GM23248 (cell line): ENCODE measurements around the gene GPRIN1. TPM values are rescaled to one million over a fixed set of nuclear protein-coding genes. Genes with fewer than 3 reads are reported as not detected.

Experiments
- DNase-seq: peaks from one replicate; pipeline ENCODE4 v3.0.0-alpha.2; 2015
- H2AFZ ChIP-seq: fragments of 200-600 bp; sonication (generic); 2 replicates; pipeline ENCODE4 v1.6.1; 2016; ENCODE audit warnings: antibody characterized with exemption
- H3F3A ChIP-seq: fragments of 200-600 bp; sonication (generic); 2 replicates; pipeline ENCODE4 v1.6.1; 2016; ENCODE audit warnings: mild to moderate bottlenecking, antibody characterized with exemption, mixed run types; ENCODE audit not compliant: insufficient read depth
- H3K27ac ChIP-seq: fragments of 200-600 bp; sonication (generic); 2 replicates; pipeline ENCODE4 v1.5.1; 2016; ENCODE audit warnings: mild to moderate bottlenecking
- H3K27me3 ChIP-seq: fragments of 200-600 bp; sonication (generic); replicated peaks from 2 replicates; pipeline ENCODE4 v1.6.1; 2016; ENCODE audit warnings: mild to moderate bottlenecking; ENCODE audit not compliant: insufficient read depth
- H3K36me3 ChIP-seq: fragments of 200-600 bp; sonication (generic); 2 replicates; pipeline ENCODE4 v1.6.1; 2016; ENCODE audit warnings: low read depth, mild to moderate bottlenecking
- H3K4me1 ChIP-seq: fragments of 200-600 bp; sonication (generic); 2 replicates; pipeline ENCODE4 v1.6.1; 2016; ENCODE audit warnings: mild to moderate bottlenecking; ENCODE audit not compliant: insufficient read depth
- H3K4me2 ChIP-seq: fragments of 200-600 bp; sonication (generic); one replicate; pipeline ENCODE4 v1.6.1; 2016; ENCODE audit warnings: mild to moderate bottlenecking; ENCODE audit not compliant: unreplicated experiment
- H3K4me3 ChIP-seq: fragments of 200-600 bp; sonication (generic); 2 replicates; pipeline ENCODE4 v1.5.1; 2016; ENCODE audit warnings: mild to moderate bottlenecking
- H3K79me2 ChIP-seq: fragments of 200-600 bp; sonication (generic); 2 replicates; pipeline ENCODE4 v1.6.1; 2016; ENCODE audit warnings: mild to moderate bottlenecking; ENCODE audit not compliant: insufficient read depth
- H3K9ac ChIP-seq: fragments of 200-600 bp; sonication (generic); 2 replicates; pipeline ENCODE4 v1.6.1; 2016; ENCODE audit warnings: mild to moderate bottlenecking
- H3K9me2 ChIP-seq: fragments of 200-600 bp; sonication (generic); 2 replicates; pipeline ENCODE4 v1.6.1; 2016; ENCODE audit warnings: mixed run types, mild to moderate bottlenecking, moderate library complexity; ENCODE audit not compliant: insufficient read depth
- H3K9me3 ChIP-seq: fragments of 200-600 bp; sonication (generic); one replicate; pipeline ENCODE4 v1.6.1; 2017; ENCODE audit warnings: low read depth
- H4K20me1 ChIP-seq: fragments of 200-600 bp; sonication (generic); 2 replicates; pipeline ENCODE4 v1.6.0; 2016; ENCODE audit not compliant: insufficient read depth
- EZH2 ChIP-seq: fragments of 200-600 bp; sonication (generic); IDR thresholded peaks from 2 replicates; pipeline ENCODE4 v1.6.1; 2018; ENCODE audit warnings: antibody characterized with exemption, mild to moderate bottlenecking; ENCODE audit not compliant: insufficient read depth, poor library complexity, severe bottlenecking
- EZH2phosphoT487 ChIP-seq: fragments of 200-600 bp; sonication (generic); IDR thresholded peaks from 2 replicates; pipeline ENCODE4 v1.6.1; 2018; ENCODE audit warnings: antibody characterized with exemption, moderate library complexity, mild to moderate bottlenecking, low read depth; ENCODE audit not compliant: insufficient read depth
- WGBS, 2 experiments: methylation state at CpG; one replicate each; pipeline ENCODE4 v1.1.6; 2015 to 2017; ENCODE audit warnings: low lambda C conversion rate in 2 of 2, low coverage in 1 of 2; ENCODE audit errors: missing lambda C conversion rate in 2 of 2; 5-methylcytosine and 5-hydroxymethylcytosine counted together
- in situ Hi-C: fragments of 300-500 bp; cut with MboI; formaldehyde crosslinking; loops from 2 replicates; pipeline ENCODE4 v1.15.0; 2020
- polyA plus RNA-seq: library from polyadenylated mRNA; unstranded; fragments of >200 nt; fragmentation: Nextera tagmentation; extraction: Ambion mirVana; gene quantifications from 2 replicates; pipeline ENCODE4 v1.2.1, GENCODE V29; 2016
- total RNA-seq: library from RNA; depleted of rRNA; stranded (reverse); fragments of >200 nt; shearing (Covaris generic); gene quantifications from 2 replicates; pipeline ENCODE4 v1.2.3, GENCODE V29; 2014

Gene GPRIN1
- total and polyA plus RNA-seq, 2 experiments from 2014 or later: 1.2 to 4.8 TPM

- H3K9me2 ChIP-seq: no peaks in the 10 kb centered on the region
- no peak within 1 kb of the TSS for H3K9ac ChIP-seq
- peaks cover 56% of the 10 kb centered on the region for H3K27me3 ChIP-seq
- no peaks in the 10 kb centered on the region for H3K4me1 ChIP-seq
- H4K20me1 ChIP-seq: no peaks in the 10 kb centered on the region
- TF ChIP-seq EZH2 (peak; percentile 71), EZH2phosphoT487 (no peak)
- no peaks in the 10 kb centered on the region for H3F3A ChIP-seq
- no peaks in the 10 kb centered on the region for H3K79me2 ChIP-seq
- WGBS, 2 experiments: 2% methylated on average over 67 to 90 of the region's 94 CpGs
- peak within 1 kb of the TSS; percentile 72 for H3K4me2 ChIP-seq
- no peak within 1 kb of the TSS for H3K27ac ChIP-seq
- in situ Hi-C loops: no loop called here
- no peaks in the 10 kb centered on the region for H3K9me3 ChIP-seq
- H3K36me3 ChIP-seq: no peaks in the 10 kb centered on the region
- DNase-seq: peak; percentile 75
- peak within 1 kb of the TSS; percentile 67 for H3K4me3 ChIP-seq
- H2AFZ ChIP-seq: peak within 1 kb of the TSS; percentile 50; the same call in 1 of the 2 replicates
Measured at GRCh38 chr5:176629853-176630680, 20.1 kb upstream of the GPRIN1 start, which contains the start of the genes EIF4E1B and SNCB. TSS of gene EIF4E1B (plus strand) at chr5:176630675. CDS start at chr5:176642788, 12,113 bp downstream. TSS of gene SNCB (minus strand) at chr5:176630534. CDS start at chr5:176629654, 880 bp downstream.

DNA sequence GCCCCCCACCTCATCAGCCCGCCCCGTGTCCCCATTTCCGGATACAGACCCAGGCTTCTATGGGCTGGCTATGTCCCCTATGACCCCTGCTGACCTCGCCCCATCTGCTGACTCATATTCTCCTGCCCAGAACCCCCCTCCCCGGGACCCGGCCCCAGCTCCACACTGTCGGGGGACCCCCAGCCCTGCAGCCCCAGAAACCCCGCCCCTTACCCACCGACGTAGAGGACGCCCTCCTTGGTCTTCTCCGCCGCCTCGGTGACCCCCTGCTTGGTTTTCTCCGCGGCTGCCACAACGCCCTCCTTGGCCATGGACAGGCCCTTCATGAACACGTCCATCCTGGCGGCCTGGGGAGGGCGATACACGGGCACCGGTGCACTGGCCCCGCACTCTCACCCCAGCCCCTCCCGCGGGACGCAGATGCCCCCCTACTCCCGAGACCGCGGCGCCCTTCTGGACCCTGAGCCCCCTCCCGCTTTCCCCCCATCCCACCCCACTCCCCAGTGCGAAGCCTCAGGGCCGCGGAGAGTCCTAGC lies 19.4 kb upstream of the GPRIN1 start:
- peak overlapping the region; percentile 72 for H3K4me2 ChIP-seq
- no peaks in the 10 kb centered on the region for H3K9me3 ChIP-seq
- no peaks in the 10 kb centered on the region for H3K4me1 ChIP-seq
- in situ Hi-C loops: no loop called here
- H3K9me2 ChIP-seq: no peaks in the 10 kb centered on the region
- no peaks in the 10 kb centered on the region for H3F3A ChIP-seq
- no peak for DNase-seq
- no peak overlapping the region for H2AFZ ChIP-seq
- TF ChIP-seq EZH2 (no peak), EZH2phosphoT487 (no peak)
- H3K27me3 ChIP-seq: peaks cover 52% of the 10 kb centered on the region
- no peak overlapping the region for H3K4me3 ChIP-seq
- H3K36me3 ChIP-seq: no peaks in the 10 kb centered on the region
- H3K79me2 ChIP-seq: no peaks in the 10 kb centered on the region
- WGBS, 2 experiments: 5 to 7% methylated on average over 20 to 34 of the region's 34 CpGs
- no peaks in the 10 kb centered on the region for H4K20me1 ChIP-seq
- H3K27ac ChIP-seq: no peak overlapping the region
- no peak overlapping the region for H3K9ac ChIP-seq

GRCh38 chr5:176628406-176629228 lies 18.7 kb upstream of the GPRIN1 start:
- Histone ChIP-seq H3K79me2 (no peaks in the 10 kb centered on the region), H3K36me3 (no peaks in the 10 kb centered on the region), H3K9ac (no peak overlapping the region), H3K27ac (no peak overlapping the region), H3F3A (no peaks in the 10 kb centered on the region), H3K4me1 (no peaks in the 10 kb centered on the region), H3K9me2 (no peaks in the 10 kb centered on the region), H3K27me3 (peaks cover 49% of the 10 kb centered on the region), H2AFZ (no peak overlapping the region), H4K20me1 (no peaks in the 10 kb centered on the region), H3K4me3 (no peak overlapping the region), H3K4me2 (no peak overlapping the region), H3K9me3 (no peaks in the 10 kb centered on the region)
- WGBS, 2 experiments: 49 to 55% methylated on average over 13 of the region's 13 CpGs
- in situ Hi-C loops: no loop called here
- no peak for TF ChIP-seq EZH2phosphoT487
- TF ChIP-seq EZH2: no peak
- DNase-seq: no peak

GRCh38 chr5:176627582-176627981 lies 17.6 kb upstream of the GPRIN1 start:
- Histone ChIP-seq H3K4me2 (no peak overlapping the region), H3K4me3 (no peak overlapping the region), H3K9me3 (no peaks in the 10 kb centered on the region), H3F3A (no peaks in the 10 kb centered on the region), H4K20me1 (no peaks in the 10 kb centered on the region), H3K27me3 (peaks cover 42% of the 10 kb centered on the region), H2AFZ (no peak overlapping the region), H3K9ac (no peak overlapping the region), H3K9me2 (no peaks in the 10 kb centered on the region), H3K27ac (no peak overlapping the region), H3K4me1 (no peaks in the 10 kb centered on the region), H3K79me2 (no peaks in the 10 kb centered on the region), H3K36me3 (no peaks in the 10 kb centered on the region)
- 66% methylated on average over 5 of the region's 5 CpGs for WGBS, 2 experiments
- TF ChIP-seq EZH2 (no peak), EZH2phosphoT487 (no peak)
- no peak for DNase-seq
- in situ Hi-C loops: no loop called here
